ENCODE data around the gene VRK3. TPM values are rescaled to one million over a fixed set of nuclear protein-coding genes. Genes with fewer than 3 reads are reported as not detected.
A peak's percentile ranks its signal among the peaks of the same experiment; 100 is the strongest.

VRK3 gene
- total RNA-seq, 1 experiment from 2014 or later, result 34.3 TPM

GRCh38 chr19:50016225-50016807 lies 8.9 kb downstream of the VRK3 start:
- DNase-seq, result no peak
- peaks cover 8% of the 10 kb centered on the region for H3K36me3 ChIP-seq (replicated peaks; ENCODE audit: control insufficient read depth, insufficient read depth, low read length)
- no peaks in the 10 kb centered on the region for H3K27me3 ChIP-seq (ENCODE audit: control insufficient read depth, insufficient read depth, low read length)
- H3K4me3 ChIP-seq (ENCODE audit: insufficient read depth, low read depth, low read length), result no peak overlapping the region

DNA sequence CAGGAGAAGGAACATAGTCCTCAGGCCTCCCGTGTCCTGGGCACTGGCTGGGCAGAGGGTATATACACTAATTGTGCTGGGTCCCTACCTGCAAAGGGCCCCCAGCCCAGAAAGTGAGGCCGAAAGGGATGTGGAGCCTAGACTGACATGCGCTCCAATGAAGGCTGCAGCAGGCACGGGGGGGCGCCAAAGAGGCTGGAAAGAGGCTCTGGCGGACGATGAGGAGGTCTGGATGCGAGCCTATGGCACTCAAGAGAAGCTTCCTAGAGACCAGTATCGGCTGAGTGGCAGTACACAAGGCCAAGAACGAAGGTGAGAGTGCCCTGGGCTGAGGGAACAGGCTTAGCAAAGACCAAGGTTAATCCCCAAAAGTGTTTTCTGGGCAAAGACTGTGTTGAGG lies 16.6 kb downstream of the VRK3 start:
- H3K4me3 ChIP-seq (ENCODE audit: insufficient read depth, low read depth, low read length), result no peak overlapping the region
- no peaks in the 10 kb centered on the region for H3K27me3 ChIP-seq (ENCODE audit: control insufficient read depth, insufficient read depth, low read length)
- peak; percentile 89 for DNase-seq
- H3K36me3 ChIP-seq (replicated peaks; ENCODE audit: control insufficient read depth, insufficient read depth, low read length), result peaks cover 4% of the 10 kb centered on the region

DNA sequence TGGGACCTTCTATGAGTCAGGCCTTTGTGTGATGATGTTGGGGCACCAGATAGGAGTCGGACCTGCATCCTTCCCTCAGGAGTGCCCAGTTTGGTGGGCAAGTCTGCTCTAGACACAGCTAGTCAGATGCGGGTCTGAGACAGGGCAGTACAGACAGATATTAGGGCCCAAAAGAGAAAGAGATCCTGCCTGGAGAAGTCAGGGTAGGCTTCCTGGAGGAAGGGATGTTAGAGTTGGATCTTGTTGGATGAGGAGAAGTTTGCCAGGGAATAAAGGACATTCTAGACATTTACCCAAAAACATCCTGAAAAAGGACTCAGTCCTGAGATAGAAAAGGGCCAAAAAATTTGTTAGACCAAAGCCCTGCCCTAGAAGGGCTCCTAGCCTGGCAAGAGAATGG lies 17.2 kb downstream of the VRK3 start:
- Histone ChIP-seq H3K27me3 (ENCODE audit: control insufficient read depth, insufficient read depth, low read length) (no peaks in the 10 kb centered on the region), H3K4me3 (ENCODE audit: insufficient read depth, low read depth, low read length) (no peak overlapping the region), H3K36me3 (replicated peaks; ENCODE audit: control insufficient read depth, insufficient read depth, low read length) (peaks cover 4% of the 10 kb centered on the region)
- no peak for DNase-seq

- peaks cover 4% of the 10 kb centered on the region for H3K36me3 ChIP-seq (replicated peaks; ENCODE audit: control insufficient read depth, insufficient read depth, low read length)
- H3K27me3 ChIP-seq (ENCODE audit: control insufficient read depth, insufficient read depth, low read length), result no peaks in the 10 kb centered on the region
- H3K4me3 ChIP-seq (ENCODE audit: insufficient read depth, low read depth, low read length), result no peak overlapping the region
- no peak for DNase-seq
Observed at GRCh38 chr19:50007170-50007569, 18.0 kb downstream of the VRK3 start.

DNA sequence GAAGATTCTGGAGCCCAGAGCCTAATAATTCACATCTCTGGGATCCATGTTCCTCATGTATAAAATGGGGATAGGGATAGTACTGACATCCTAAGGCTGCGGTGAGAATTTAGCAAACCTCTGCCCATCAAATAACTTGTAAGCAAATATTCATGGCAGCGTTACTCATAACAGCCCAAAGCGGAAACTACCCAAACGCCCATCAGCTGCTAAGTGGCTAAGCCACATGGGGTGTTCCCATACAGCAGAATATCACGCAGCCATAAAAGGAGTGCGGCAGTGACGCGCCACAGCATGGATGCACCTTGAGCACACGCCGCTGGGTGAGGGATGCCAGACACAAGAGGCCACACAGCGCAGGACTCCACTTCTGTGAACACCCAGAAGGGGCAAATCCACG lies 19.7 kb downstream of the VRK3 start:
- no peaks in the 10 kb centered on the region for H3K27me3 ChIP-seq (ENCODE audit: control insufficient read depth, insufficient read depth, low read length)
- DNase-seq, result no peak
- peaks cover 6% of the 10 kb centered on the region for H3K36me3 ChIP-seq (replicated peaks; ENCODE audit: control insufficient read depth, insufficient read depth, low read length)
- H3K4me3 ChIP-seq (ENCODE audit: insufficient read depth, low read depth, low read length), result no peak overlapping the region

GRCh38 chr19:50003810-50004419 lies 21.3 kb downstream of the VRK3 start:
- DNase-seq, result no peak
- Histone ChIP-seq H3K27me3 (ENCODE audit: control insufficient read depth, insufficient read depth, low read length) (no peaks in the 10 kb centered on the region), H3K36me3 (replicated peaks; ENCODE audit: control insufficient read depth, insufficient read depth, low read length) (peaks cover 6% of the 10 kb centered on the region), H3K4me3 (ENCODE audit: insufficient read depth, low read depth, low read length) (no peak overlapping the region)

DNA sequence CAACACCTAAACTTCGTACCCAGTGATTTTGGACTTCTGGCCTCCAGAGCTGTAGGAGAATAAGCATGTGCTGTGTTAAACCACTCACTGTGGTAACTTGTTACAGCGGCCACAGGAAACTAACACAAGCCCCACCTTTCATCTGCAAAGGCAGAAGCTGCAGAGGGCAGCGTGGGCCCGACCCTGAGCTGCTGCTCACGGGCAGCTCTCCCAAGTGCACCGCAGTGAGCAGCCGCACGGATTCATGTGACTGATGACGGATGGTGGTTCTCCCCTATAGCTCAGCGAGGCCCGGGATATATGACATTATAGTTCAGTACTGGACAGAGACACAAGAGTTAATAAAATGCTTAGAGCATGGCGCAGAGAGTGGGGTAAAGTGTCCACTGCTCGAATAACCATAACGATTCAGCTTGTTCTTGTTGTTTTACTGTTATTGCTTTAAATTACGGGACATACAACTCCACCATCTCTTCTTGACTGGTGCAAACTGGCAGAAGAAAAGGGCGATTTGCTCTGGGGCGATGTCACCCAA lies 21.9 kb downstream of the VRK3 start:
- Histone ChIP-seq H3K27me3 (ENCODE audit: control insufficient read depth, insufficient read depth, low read length) (no peaks in the 10 kb centered on the region), H3K4me3 (ENCODE audit: insufficient read depth, low read depth, low read length) (no peak overlapping the region), H3K36me3 (replicated peaks; ENCODE audit: control insufficient read depth, insufficient read depth, low read length) (peaks cover 6% of the 10 kb centered on the region)
- no peak for DNase-seq

GRCh38 chr19:50002386-50002960 lies 22.7 kb downstream of the VRK3 start:
- Histone ChIP-seq H3K27me3 (ENCODE audit: control insufficient read depth, insufficient read depth, low read length) (no peaks in the 10 kb centered on the region), H3K36me3 (replicated peaks; ENCODE audit: control insufficient read depth, insufficient read depth, low read length) (peaks cover 4% of the 10 kb centered on the region)

DNA sequence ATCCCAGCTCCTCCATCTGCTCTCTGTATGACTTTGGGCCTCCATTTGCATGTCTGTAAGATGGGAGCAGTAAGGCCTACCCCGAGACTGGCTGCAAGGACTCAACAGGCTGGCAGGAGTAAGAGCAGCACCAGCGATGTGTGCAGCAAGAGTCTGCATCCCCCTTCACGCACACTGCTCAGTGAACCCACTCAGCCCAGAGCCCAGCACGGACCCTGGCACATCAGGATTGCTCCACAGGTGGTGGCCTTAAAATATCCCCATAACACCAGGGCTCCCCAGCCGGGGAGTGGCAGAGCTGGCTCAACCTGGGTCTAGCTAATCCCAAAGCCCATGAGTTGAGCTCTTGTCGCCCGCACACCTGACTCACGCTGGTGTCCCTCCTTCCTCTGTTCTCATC lies 23.4 kb downstream of the VRK3 start:
- no peak overlapping the region for H3K4me3 ChIP-seq (ENCODE audit: insufficient read depth, low read depth, low read length)
- H3K36me3 ChIP-seq (replicated peaks; ENCODE audit: control insufficient read depth, insufficient read depth, low read length), result peaks cover 2% of the 10 kb centered on the region
- H3K27me3 ChIP-seq (ENCODE audit: control insufficient read depth, insufficient read depth, low read length), result no peaks in the 10 kb centered on the region
- DNase-seq, result no peak

More at GRCh38 chr19:50002386-50002960, 22.7 kb downstream of the VRK3 start:
- no peak for DNase-seq
- H3K4me3 ChIP-seq (ENCODE audit: insufficient read depth, low read depth, low read length), result no peak overlapping the region

DNA sequence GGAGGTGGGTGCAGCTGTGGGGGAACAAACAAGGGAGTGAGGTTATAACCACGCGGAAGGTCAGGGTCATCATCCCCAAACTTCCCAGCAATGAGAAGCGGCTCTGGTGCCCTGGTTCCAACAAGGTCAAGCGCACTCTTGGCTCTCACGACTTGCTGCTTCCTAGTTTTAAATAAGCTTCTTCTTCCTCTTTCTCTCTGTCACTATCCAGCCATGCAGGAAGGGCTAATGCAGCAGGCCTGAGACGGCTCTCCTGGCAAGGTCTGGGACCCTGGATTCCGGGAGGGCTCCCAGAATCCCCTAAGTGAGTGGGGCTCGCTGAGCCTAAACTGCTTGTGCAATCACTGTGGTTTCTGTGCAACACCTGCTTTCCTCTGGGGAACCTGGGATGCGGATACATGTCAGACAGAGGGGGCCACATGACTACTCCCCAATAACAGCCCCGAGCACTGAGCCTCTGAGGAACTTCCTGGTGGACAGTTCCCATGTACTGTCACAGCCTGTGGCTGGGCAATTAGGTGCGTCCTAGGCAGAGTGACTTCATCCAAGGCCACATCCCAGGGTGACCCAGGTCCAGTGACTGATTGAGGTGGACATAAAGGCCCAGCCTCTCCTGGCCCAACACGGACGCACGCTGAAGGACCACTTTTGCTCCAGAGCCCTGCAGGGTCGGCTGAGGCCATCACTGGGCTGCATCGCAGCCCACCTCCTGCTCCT lies 24.2 kb downstream of the VRK3 start:
- Histone ChIP-seq H3K27me3 (ENCODE audit: control insufficient read depth, insufficient read depth, low read length) (no peaks in the 10 kb centered on the region), H3K4me3 (ENCODE audit: insufficient read depth, low read depth, low read length) (no peak overlapping the region), H3K36me3 (replicated peaks; ENCODE audit: control insufficient read depth, insufficient read depth, low read length) (peaks cover 2% of the 10 kb centered on the region)
- no peak for DNase-seq

DNA sequence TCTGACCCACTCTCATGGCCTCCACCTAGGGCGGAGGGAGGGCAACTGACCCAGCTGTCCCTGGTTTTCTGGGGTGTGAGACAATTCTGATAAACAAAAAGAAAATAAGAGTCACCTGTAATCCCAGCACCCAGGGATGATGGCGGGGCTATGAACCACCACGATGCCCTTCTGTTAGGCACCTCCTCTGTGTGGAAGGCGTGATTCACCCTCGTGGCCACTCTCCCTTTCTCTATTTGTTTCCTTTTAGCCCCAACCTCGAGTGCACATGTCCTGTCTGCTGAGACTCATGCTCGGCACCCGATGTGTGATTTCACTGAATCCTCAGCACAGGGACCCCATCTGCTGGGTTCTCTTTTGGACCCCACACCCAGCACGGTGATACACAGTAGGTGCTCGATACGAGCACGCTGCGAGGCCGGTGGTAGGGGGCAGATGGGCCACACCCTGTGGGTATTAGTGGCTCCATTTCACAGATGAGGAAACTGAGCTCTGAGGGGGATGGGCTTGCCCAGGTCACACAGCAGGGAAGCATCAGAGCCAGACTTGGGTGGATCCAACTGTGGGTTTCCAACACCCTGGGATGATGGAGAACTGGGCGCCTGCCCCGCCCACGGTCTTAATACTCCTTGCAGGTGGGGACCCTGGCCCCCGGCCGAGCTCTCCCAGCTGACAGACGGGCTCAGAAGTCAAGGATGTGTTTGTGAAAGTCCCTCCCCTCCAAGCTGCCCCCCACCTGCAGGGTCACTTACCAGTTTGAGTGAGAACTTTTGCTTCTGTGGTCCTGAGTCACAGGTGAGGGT lies 24.9 kb downstream of the VRK3 start:
- H3K27me3 ChIP-seq (ENCODE audit: control insufficient read depth, insufficient read depth, low read length), result no peaks in the 10 kb centered on the region
- no peak overlapping the region for H3K4me3 ChIP-seq (ENCODE audit: insufficient read depth, low read depth, low read length)
- peaks cover 3% of the 10 kb centered on the region for H3K36me3 ChIP-seq (replicated peaks; ENCODE audit: control insufficient read depth, insufficient read depth, low read length)
- no peak for DNase-seq

GRCh38 chr19:49999371-50000010 lies 25.7 kb downstream of the VRK3 start:
- no peak overlapping the region for H3K4me3 ChIP-seq (ENCODE audit: insufficient read depth, low read depth, low read length)
- no peak for DNase-seq
- no peaks in the 10 kb centered on the region for H3K27me3 ChIP-seq (ENCODE audit: control insufficient read depth, insufficient read depth, low read length)
- H3K36me3 ChIP-seq (replicated peaks; ENCODE audit: control insufficient read depth, insufficient read depth, low read length), result peaks cover 3% of the 10 kb centered on the region

DNA sequence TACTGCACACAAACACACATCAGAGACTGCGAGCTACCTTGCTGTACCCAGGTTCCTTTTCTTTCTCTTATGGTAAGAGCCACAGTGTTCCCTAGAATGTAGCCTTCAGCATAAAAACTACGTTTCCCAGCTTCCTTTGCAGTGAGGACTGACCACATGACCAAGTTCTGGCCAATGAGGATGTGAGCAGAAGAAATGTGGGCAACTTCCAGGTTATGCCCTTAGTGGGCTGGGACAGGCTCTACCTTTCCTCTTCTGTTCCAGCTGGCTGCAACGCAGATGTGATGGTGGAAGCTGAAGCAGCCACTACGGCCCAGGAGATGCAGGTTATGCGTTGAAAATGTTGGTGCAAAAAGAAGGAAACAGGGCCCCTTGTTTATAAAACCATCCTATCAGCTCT lies 27.5 kb downstream of the VRK3 start:
- Histone ChIP-seq H3K36me3 (replicated peaks; ENCODE audit: control insufficient read depth, insufficient read depth, low read length) (peaks cover 3% of the 10 kb centered on the region), H3K27me3 (ENCODE audit: control insufficient read depth, insufficient read depth, low read length) (no peaks in the 10 kb centered on the region), H3K4me3 (ENCODE audit: insufficient read depth, low read depth, low read length) (no peak overlapping the region)
- peak; percentile 93 for DNase-seq

- Histone ChIP-seq H3K36me3 (replicated peaks; ENCODE audit: control insufficient read depth, insufficient read depth, low read length) (no peaks in the 10 kb centered on the region; the same call in none of the 2 replicates), H3K4me3 (ENCODE audit: insufficient read depth, low read depth, low read length) (no peak overlapping the region), H3K27me3 (ENCODE audit: control insufficient read depth, insufficient read depth, low read length) (no peaks in the 10 kb centered on the region)
- DNase-seq, result no peak
Observed at GRCh38 chr19:49988433-49988832, 36.7 kb downstream of the VRK3 start.
